Myocyte (in vitro differentiated cells): Measurements from ENCODE around the gene DLAT. TPM values are rescaled to one million over a fixed set of nuclear protein-coding genes. Genes with fewer than 3 reads are reported as not detected.
"Not testable (repeated sequence)": the region's sequence is repeated elsewhere in the genome, so short reads cannot be mapped to it uniquely, and the experiment has no call there.

Experiments used
- DNase-seq: peaks from one replicate; pipeline ENCODE4 v3.0.0-alpha.2; 2012; ENCODE audit warnings: low read depth
- total RNA-seq: library from RNA; depleted of rRNA; stranded (reverse); fragments of >200 nt; gene quantifications from 2 replicates; pipeline ENCODE4 v1.2.3, GENCODE V29; 2014

Gene DLAT
- total RNA-seq, 1 donor from 2014 or later, result 65.1 TPM

- no peak for DNase-seq
Observed at GRCh38 chr11:112004389-112004788, 20.8 kb upstream of the DLAT start.

- DNase-seq, result no peak
Observed at GRCh38 chr11:112005422-112006094, 19.6 kb upstream of the DLAT start.

GRCh38 chr11:112006095-112006441, 19.1 kb upstream of the DLAT start:
- DNase-seq, result not testable (repeated sequence)

- not testable (repeated sequence) for DNase-seq
Observed at GRCh38 chr11:112011451-112011850, 13.8 kb upstream of the DLAT start.

GRCh38 chr11:112012874-112013273, 12.3 kb upstream of the DLAT start:
- no peak for DNase-seq

- no peak for DNase-seq
Observed at GRCh38 chr11:112013497-112014164, 11.6 kb upstream of the DLAT start.

- DNase-seq, result peak; percentile 78
Observed at GRCh38 chr11:112016088-112016764, 9.0 kb upstream of the DLAT start.

GRCh38 chr11:112016765-112017376, 8.3 kb upstream of the DLAT start:
- peak; percentile 19 for DNase-seq

- DNase-seq, result peak; percentile 69
Observed at GRCh38 chr11:112017538-112017937, 7.7 kb upstream of the DLAT start.

GRCh38 chr11:112019066-112019465, 6.1 kb upstream of the DLAT start:
- no peak for DNase-seq

GRCh38 chr11:112023104-112023503, 2.1 kb upstream of the DLAT start:
- no peak for DNase-seq

GRCh38 chr11:112024178-112024772, 933 bp upstream of the DLAT start:
- no peak for DNase-seq

- peak; percentile 30 for DNase-seq
Observed at GRCh38 chr11:112025707-112026106, 499 bp downstream of the DLAT start.

- not testable (repeated sequence) for DNase-seq
Observed at GRCh38 chr11:112026784-112027410, 1.7 kb downstream of the DLAT start.

GRCh38 chr11:112029460-112029859, 4.3 kb downstream of the DLAT start:
- no peak for DNase-seq

- no peak for DNase-seq
Observed at GRCh38 chr11:112033902-112034301, 8.7 kb downstream of the DLAT start.

GRCh38 chr11:112037527-112037926, 12.3 kb downstream of the DLAT start:
- DNase-seq, result no peak

GRCh38 chr11:112042161-112042960, 17.2 kb downstream of the DLAT start:
- peak; percentile 23 for DNase-seq

- no peak for DNase-seq
Observed at GRCh38 chr11:112042961-112043304, 17.7 kb downstream of the DLAT start.

- DNase-seq, result no peak
Observed at GRCh38 chr11:112044961-112045360, 19.8 kb downstream of the DLAT start.
